OCI-LY3 (cell line): ENCODE results near the gene PRODH.
"Not testable (repeated sequence)": the region's sequence is repeated elsewhere in the genome, so short reads cannot be mapped to it uniquely, and the experiment has no call there.

Experiments
- CTCF ChIP-seq: fragments of 200-600, 300-600 bp; sonication (generic); IDR thresholded peaks from 2 replicates; pipeline ENCODE4 v1.5.1; 2014; ENCODE audit warnings: antibody characterized with exemption, low read length, low read depth
- EZH2phosphoT487 ChIP-seq: fragments of 200-600 bp; shearing (Covaris generic); IDR thresholded peaks from 2 replicates; pipeline ENCODE4 v1.6.1; 2018; ENCODE audit warnings: antibody characterized with exemption, mixed run types, low read depth

GRCh38 chr22:18906410-18906745 is 29.7 kb downstream of the PRODH start:
- TF ChIP-seq CTCF, EZH2phosphoT487: not testable (repeated sequence)
